GM12892 (cell line): ENCODE results near the gene SSH3.

Experiments
- DNase-seq: peaks from one replicate; pipeline ENCODE4 v3.0.0; 2011; ENCODE audit not compliant: insufficient read length
- FAIRE-seq: peaks from 2 replicates; lab custom pipeline; 2011; peaks lifted over from hg19 to GRCh38; lab: Jason Lieb, UNC
- POLR2A ChIP-seq: IDR thresholded peaks from 2 replicates; pipeline ENCODE4 v1.6.1; 2011; ENCODE audit warnings: low read depth, low read length, control low read depth
- POLR2AphosphoS5 ChIP-seq: IDR thresholded peaks from 2 replicates; pipeline ENCODE4 v1.6.1; 2011; ENCODE audit warnings: low read depth, low read length, control low read depth
- TAF1 ChIP-seq: IDR thresholded peaks from 2 replicates; pipeline ENCODE4 v1.6.1; 2011; ENCODE audit warnings: low read depth, mild to moderate bottlenecking, control low read depth, low read length, borderline replicate concordance

SSH3 gene

DNA sequence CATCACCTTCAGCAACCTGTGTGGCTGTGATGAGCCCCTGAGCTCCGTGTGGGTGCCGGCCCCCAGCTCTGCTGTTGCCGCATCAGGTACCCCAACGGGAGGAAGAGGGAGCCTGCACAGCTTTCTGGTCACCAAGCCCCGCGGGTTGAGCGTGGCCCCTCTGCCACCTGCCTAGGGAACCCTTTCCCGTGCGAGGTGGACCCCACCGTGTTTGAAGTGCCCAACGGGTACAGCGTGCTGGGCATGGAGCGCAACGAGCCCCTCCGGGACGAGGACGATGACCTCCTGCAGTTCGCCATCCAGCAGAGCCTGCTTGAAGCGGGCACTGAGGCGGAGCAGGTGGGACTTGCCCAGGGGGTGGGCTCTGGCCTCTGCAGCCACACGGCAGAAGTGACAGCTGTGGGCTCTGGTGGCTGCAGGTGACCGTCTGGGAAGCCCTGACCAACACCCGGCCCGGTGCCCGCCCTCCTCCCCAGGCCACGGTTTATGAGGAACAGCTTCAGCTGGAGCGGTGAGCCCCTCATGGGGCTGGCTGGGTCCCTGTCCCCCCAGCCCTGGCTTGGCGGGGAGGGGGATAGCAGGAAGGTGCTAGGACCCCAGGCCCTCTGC is 1.9 kb upstream of the SSH3 start:
- no peak for DNase-seq
- no peak for TF ChIP-seq TAF1
- TF ChIP-seq POLR2A: no peak
- no peak for TF ChIP-seq POLR2AphosphoS5
- FAIRE-seq: no peak

GRCh38 chr11:67301951-67302516 is 1.3 kb upstream of the SSH3 start:
- TF ChIP-seq TAF1 (no peak), POLR2AphosphoS5 (no peak), POLR2A (no peak)
- FAIRE-seq: no peak
- peak; percentile 13 for DNase-seq

- no peak for DNase-seq
- TF ChIP-seq POLR2A: no peak
- 0 out of 2 replicates have a peak, but pooled peaks have one; percentile 23 for TF ChIP-seq POLR2AphosphoS5
- FAIRE-seq: no peak
Observed at GRCh38 chr11:67302571-67303131, 679 bp upstream of the SSH3 start.

DNA sequence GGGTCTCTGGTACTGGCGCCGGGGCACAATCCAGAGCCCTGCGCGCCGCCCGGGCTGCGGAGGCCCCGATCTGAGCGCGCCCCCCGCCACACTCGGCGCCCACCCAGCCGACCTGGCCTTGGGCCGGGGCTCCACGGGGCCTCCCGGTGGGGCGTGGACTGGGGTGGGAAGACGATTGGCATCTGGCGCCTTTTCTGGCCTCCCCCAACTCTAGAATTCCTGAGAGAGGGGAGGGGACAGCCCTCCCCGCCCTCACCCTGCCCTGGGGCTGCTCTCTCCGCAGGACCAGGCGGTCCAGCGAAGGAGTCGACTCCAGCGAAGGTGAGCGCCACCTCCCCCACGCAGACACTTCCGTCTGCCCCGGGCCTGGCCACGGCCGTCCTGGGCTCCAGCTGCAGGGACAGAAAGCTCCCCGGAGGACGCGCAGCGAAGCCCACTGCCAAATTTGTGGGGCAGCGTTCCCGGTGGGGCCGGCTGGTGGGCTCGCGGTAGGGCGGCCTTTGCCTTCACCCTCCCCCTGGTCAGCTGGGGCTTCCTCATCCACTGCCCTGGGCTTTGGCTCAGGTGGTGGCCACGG is 593 bp downstream of the SSH3 start:
- DNase-seq (no peak), FAIRE-seq (no peak)
- TF ChIP-seq POLR2AphosphoS5: no peak

DNA sequence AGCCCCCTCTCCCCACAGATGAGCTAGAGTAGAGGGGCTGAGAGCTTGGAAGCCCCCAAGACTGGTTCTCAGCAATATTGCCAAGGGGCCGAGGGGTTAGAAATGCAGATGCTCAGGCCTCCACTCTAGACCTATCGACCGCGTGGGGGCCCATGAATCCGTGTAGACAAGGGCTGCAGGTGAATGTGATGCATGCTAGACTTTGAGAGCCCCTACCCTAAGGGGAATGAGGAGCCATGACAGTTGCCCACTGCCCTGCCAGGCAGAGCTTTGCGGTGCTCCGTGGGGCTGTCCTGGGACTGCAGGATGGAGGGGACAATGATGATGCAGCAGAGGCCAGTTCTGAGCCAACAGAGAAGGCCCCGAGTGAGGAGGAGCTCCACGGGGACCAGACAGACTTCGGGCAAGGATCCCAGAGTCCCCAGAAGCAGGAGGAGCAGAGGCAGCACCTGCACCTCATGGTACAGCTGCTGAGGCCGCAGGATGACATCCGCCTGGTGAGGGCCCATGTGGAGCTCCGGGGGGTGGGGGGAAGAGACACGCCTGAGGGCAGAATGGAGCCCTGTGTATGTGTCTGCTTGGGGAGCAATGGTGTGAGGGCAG is 1.3 kb downstream of the SSH3 start:
- no peak for FAIRE-seq
- DNase-seq: no peak
- no peak for TF ChIP-seq POLR2A
- no peak for TF ChIP-seq TAF1
- no peak for TF ChIP-seq POLR2AphosphoS5

GRCh38 chr11:67306769-67307544 is 3.6 kb downstream of the SSH3 start:
- FAIRE-seq (no peak), DNase-seq (no peak)
- no peak for TF ChIP-seq POLR2AphosphoS5
- TF ChIP-seq TAF1: no peak
- TF ChIP-seq POLR2A: no peak

DNA sequence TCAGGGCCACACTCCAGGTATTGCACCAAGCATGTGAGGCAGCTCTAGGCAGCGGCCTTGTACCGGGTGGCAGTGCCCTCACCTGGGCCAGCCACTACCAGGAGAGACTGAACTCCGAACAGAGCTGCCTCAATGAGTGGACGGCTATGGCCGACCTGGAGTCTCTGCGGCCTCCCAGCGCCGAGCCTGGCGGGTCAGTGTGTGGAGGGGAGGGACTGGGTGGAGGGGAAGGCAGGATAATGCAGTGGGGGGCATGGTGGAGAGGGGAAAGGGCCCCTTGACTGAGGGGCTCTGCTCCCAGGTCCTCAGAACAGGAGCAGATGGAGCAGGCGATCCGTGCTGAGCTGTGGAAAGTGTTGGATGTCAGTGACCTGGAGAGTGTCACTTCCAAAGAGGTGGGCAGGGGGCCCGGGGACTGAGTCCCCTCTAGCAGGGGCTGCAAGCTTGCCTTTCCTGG is 4.2 kb downstream of the SSH3 start:
- FAIRE-seq: no peak
- TF ChIP-seq POLR2AphosphoS5: no peak
- no peak for TF ChIP-seq POLR2A
- no peak for TF ChIP-seq TAF1
- DNase-seq: no peak

DNA sequence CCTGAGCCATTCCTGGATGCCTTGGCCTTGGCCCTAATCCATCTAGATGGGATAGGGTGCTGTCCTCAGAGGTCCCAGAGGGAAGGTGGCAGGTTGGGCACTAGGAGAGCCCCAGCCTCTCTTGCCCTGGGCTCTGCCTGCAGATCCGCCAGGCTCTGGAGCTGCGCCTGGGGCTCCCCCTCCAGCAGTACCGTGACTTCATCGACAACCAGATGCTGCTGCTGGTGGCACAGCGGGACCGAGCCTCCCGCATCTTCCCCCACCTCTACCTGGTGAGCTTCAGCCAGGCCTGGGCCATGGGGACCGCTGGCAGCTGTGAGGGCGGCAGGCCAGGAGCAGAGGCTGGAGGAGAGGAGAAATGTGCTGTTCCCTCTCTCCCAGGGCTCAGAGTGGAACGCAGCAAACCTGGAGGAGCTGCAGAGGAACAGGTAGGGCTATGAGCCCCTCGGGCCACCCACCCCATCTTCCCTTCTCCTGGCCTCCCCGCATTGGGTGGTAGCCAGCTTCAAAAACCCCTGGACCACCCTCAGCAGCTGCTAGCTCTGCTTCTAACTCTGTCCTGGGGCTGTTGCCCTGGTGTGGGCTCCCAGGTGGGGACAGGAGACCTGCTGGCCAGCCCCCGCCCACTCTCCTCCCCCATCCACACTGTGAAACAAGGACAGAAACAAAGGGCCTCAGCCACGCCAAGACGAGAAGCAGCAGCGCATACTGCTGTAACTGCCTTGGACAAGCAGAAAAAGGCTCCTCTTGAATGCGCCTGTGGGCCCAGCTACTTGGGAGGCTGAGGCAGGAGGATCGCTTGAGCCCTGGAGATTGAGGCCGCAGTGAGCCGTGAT is 4.9 kb downstream of the SSH3 start:
- DNase-seq: no peak
- no peak for TF ChIP-seq TAF1
- no peak for FAIRE-seq

DNA sequence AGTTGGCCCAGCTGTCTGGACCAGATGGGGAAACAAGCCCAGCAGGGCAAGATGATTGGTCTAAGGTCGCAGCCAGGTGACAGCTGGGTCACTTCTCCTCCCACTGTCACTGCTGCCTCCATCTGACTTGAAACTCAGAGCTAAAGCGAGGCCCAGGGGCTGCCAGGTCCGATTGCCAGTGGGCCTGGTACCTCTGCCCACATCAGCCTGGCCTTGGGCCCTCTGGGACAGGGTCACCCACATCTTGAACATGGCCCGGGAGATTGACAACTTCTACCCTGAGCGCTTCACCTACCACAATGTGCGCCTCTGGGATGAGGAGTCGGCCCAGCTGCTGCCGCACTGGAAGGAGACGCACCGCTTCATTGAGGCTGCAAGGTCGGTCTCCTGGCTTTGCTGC is 5.8 kb downstream of the SSH3 start:
- FAIRE-seq (no peak), DNase-seq (no peak)
- no peak for TF ChIP-seq POLR2A
- TF ChIP-seq TAF1: no peak
- no peak for TF ChIP-seq POLR2AphosphoS5

GRCh38 chr11:67309661-67310061 is 6.3 kb downstream of the SSH3 start:
- FAIRE-seq (no peak), DNase-seq (no peak)
- TF ChIP-seq POLR2A (no peak), TAF1 (no peak), POLR2AphosphoS5 (no peak)
